Stimulated activated CD4-positive, alpha-beta T cell treated with anti-CD3 and anti-CD28 coated beads, Interleukin-1b, Interleukin-23, amount 100 ng/mL, for 24 hours (primary cell): ENCODE measurements around the gene TOPAZ1.

Experiments used
- DNase-seq, 4 experiments: peaks; one replicate each; pipeline ENCODE4 v3.0.0-alpha.2; 2020; ENCODE audit warnings: low read depth in 4 of 4, low spot score in 1 of 4

TOPAZ1 gene

GRCh38 chr3:44241706-44242105 lies at the start of gene TOPAZ1:
Gene TOPAZ1, plus strand, starts transcription at chr3:44241886. Its CDS starts 168 bp downstream, at chr3:44242054.
- DNase-seq: no peak

GRCh38 chr3:44198284-44199269 lies 43.1 kb upstream of the TOPAZ1 start:
- peak; percentile 46 to 59 (median 49) for DNase-seq

GRCh38 chr3:44206261-44206660 lies 35.4 kb upstream of the TOPAZ1 start:
- DNase-seq: no peak

- DNase-seq: no peak
Observed at GRCh38 chr3:44206862-44207652, 34.6 kb upstream of the TOPAZ1 start.

GRCh38 chr3:44208086-44208485 lies 33.6 kb upstream of the TOPAZ1 start:
- no peak for DNase-seq

GRCh38 chr3:44208568-44208967 lies 33.1 kb upstream of the TOPAZ1 start:
- DNase-seq: no peak

- DNase-seq: no peak
Observed at GRCh38 chr3:44210967-44211366, 30.7 kb upstream of the TOPAZ1 start.

GRCh38 chr3:44222337-44222736 lies 19.3 kb upstream of the TOPAZ1 start:
- no peak for DNase-seq

GRCh38 chr3:44223299-44223698 lies 18.4 kb upstream of the TOPAZ1 start:
- no peak for DNase-seq

GRCh38 chr3:44224131-44224530 lies 17.6 kb upstream of the TOPAZ1 start:
- DNase-seq: no peak

GRCh38 chr3:44226573-44226972 lies 15.1 kb upstream of the TOPAZ1 start:
- no peak for DNase-seq

GRCh38 chr3:44227632-44228031 lies 14.1 kb upstream of the TOPAZ1 start:
- DNase-seq: no peak

GRCh38 chr3:44228900-44229299 lies 12.8 kb upstream of the TOPAZ1 start:
- no peak for DNase-seq

- DNase-seq: no peak
Observed at GRCh38 chr3:44232407-44232806, 9.3 kb upstream of the TOPAZ1 start.

GRCh38 chr3:44234648-44235268 lies 6.9 kb upstream of the TOPAZ1 start:
- DNase-seq: no peak

- DNase-seq: peak; percentile 10 to 36 (median 24)
Observed at GRCh38 chr3:44235604-44236484, 5.8 kb upstream of the TOPAZ1 start.

- no peak for DNase-seq
Observed at GRCh38 chr3:44236485-44236908, 5.2 kb upstream of the TOPAZ1 start.

- DNase-seq: no peak
Observed at GRCh38 chr3:44237161-44237560, 4.5 kb upstream of the TOPAZ1 start.

- no peak for DNase-seq
Observed at GRCh38 chr3:44237665-44238064, 4.0 kb upstream of the TOPAZ1 start.

- no peak for DNase-seq
Observed at GRCh38 chr3:44238889-44239288, 2.8 kb upstream of the TOPAZ1 start.
